CD8-positive, alpha-beta memory T cell (primary cell): Measurements from ENCODE around the gene CAMKK2. TPM values are rescaled to one million over a fixed set of nuclear protein-coding genes. Genes with fewer than 3 reads are reported as not detected.
A peak's percentile ranks its signal among the peaks of the same experiment; 100 is the strongest.
"Not testable (repeated sequence)": the region's sequence is repeated elsewhere in the genome, so short reads cannot be mapped to it uniquely, and the experiment has no call there.

ENCODE experiments used
- CTCF ChIA-PET: fragments of 350-600 bp; sonication (Branson Sonifier 250); formaldehyde crosslinking; loops from one replicate; lab custom pipeline; 2021; ENCODE audit warnings: antibody characterized with exemption; lab: Charles Lee
- POLR2A ChIA-PET: fragments of 350-600 bp; sonication (Branson Sonifier 250); formaldehyde crosslinking; loops from one replicate; lab custom pipeline; 2021; ENCODE audit warnings: antibody characterized with exemption; lab: Charles Lee
- DNase-seq, 5 donors: peaks; one replicate each; pipeline versions ENCODE4 v3.0.0 to v3.0.0-alpha.2; 2020 to 2022; ENCODE audit warnings: mixed read lengths in 1 of 5
- H3K27ac ChIP-seq: one replicate; pipeline ENCODE4 v1.7.0; 2013; ENCODE audit warnings: low read depth, mild to moderate bottlenecking, low read length, moderate library complexity
- H3K27me3 ChIP-seq: 2 replicates; pipeline ENCODE4 v1.7.0; 2013; ENCODE audit warnings: low read length, mild to moderate bottlenecking; ENCODE audit not compliant: insufficient read depth, poor library complexity, severe bottlenecking
- H3K36me3 ChIP-seq: 2 replicates; pipeline ENCODE4 v1.7.0; 2013; ENCODE audit warnings: mild to moderate bottlenecking, low read length, moderate library complexity; ENCODE audit not compliant: insufficient read depth
- H3K4me1 ChIP-seq: 2 replicates; pipeline ENCODE4 v1.7.0; 2013; ENCODE audit warnings: mild to moderate bottlenecking, low read length, moderate library complexity; ENCODE audit not compliant: insufficient read depth
- H3K4me3 ChIP-seq: 2 replicates; pipeline ENCODE4 v1.7.0; 2013; ENCODE audit warnings: mild to moderate bottlenecking, low read length
- H3K9me3 ChIP-seq: 2 replicates; pipeline ENCODE4 v1.7.0; 2013; ENCODE audit warnings: mild to moderate bottlenecking, low read length
- H3K27ac Mint-ChIP-seq, 8 donors: one replicate each; pipeline ENCODE4 v1.8.0; 2020 to 2021; ENCODE audit warnings: mixed read lengths in 8 of 8, mild to moderate bottlenecking in 6 of 8, inconsistent platforms in 3 of 8, moderate library complexity in 3 of 8
- H3K27me3 Mint-ChIP-seq, 2 donors: one replicate each; pipeline ENCODE4 v1.8.0; 2020 to 2021; ENCODE audit warnings: mixed read lengths in 2 of 2, mild to moderate bottlenecking in 1 of 2, moderate library complexity in 1 of 2
- H3K36me3 Mint-ChIP-seq, 3 donors: one replicate each; pipeline ENCODE4 v1.8.0; 2020 to 2021; ENCODE audit warnings: mixed read lengths in 3 of 3, inconsistent platforms in 1 of 3, mild to moderate bottlenecking in 1 of 3
- H3K4me1 Mint-ChIP-seq, 3 donors: one replicate each; pipeline ENCODE4 v1.8.0; 2020 to 2021; ENCODE audit warnings: mixed read lengths in 3 of 3, inconsistent platforms in 1 of 3, mild to moderate bottlenecking in 1 of 3
- H3K4me3 Mint-ChIP-seq, 7 donors: one replicate each; pipeline ENCODE4 v1.8.0; 2020 to 2021; ENCODE audit warnings: mixed read lengths in 7 of 7, mild to moderate bottlenecking in 6 of 7, moderate library complexity in 4 of 7, inconsistent platforms in 2 of 7
- H3K9me3 Mint-ChIP-seq, 5 donors: one replicate each; pipeline ENCODE4 v1.8.0; 2020 to 2022; ENCODE audit warnings: mixed read lengths in 5 of 5, mild to moderate bottlenecking in 3 of 5, moderate library complexity in 2 of 5, inconsistent platforms in 1 of 5
- polyA plus RNA-seq: library from polyadenylated mRNA; unstranded; fragments of 300-500 nt; fragmentation: Illumina TruSeq; gene quantifications from one replicate; pipeline ENCODE4 v1.2.3, GENCODE V29; 2021
- total RNA-seq, 2 experiments: library from RNA; stranded (reverse); gene quantifications; one replicate each; pipeline ENCODE4 v1.2.3, GENCODE V29; 2021

CAMKK2 gene
- total and polyA plus RNA-seq, 3 experiments from 2014 or later: 17.0 to 37.5 (median 35.9) TPM

- H3K4me3 Mint-ChIP-seq, H3K36me3 ChIP-seq, CTCF ChIA-PET, H3K9me3 ChIP-seq, H3K4me3 ChIP-seq, H3K9me3 Mint-ChIP-seq, POLR2A ChIA-PET, H3K4me1 Mint-ChIP-seq, H3K27me3 ChIP-seq, H3K4me1 ChIP-seq, H3K27me3 Mint-ChIP-seq, DNase-seq, H3K27ac ChIP-seq: not testable (repeated sequence)
- Mint-ChIP-seq H3K36me3 (peaks cover 23 to 72% (median 27%) of the 10 kb centered on the region in 3 donors), H3K27ac (peak overlapping the region in 3 of 8 donors; percentile 23 to 39 (median 29))
These were observed 38.6 kb downstream of the CAMKK2 start for GRCh38 chr12:121257704-121258449.

DNA sequence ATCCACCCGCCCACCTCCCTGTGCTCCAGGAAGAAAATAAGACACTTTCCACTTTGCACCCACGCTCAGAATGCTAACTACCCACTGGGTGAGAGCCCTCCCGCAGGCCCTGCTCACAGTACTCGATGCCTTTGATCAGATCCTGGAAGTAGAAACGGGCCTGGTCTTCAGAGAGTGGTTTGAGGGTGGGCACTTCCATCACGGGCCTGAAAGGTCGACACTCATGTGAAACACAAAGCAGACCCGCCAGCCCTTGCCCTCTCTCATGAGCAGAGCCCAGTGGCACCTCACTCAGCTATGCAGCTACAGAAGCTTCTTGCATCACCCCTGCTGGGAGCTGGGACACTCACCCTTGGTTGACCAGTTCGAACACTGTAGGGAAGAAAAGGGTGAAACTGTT lies 41.1 kb downstream of the CAMKK2 start:
- Histone ChIP-seq H3K4me1 (no peaks in the 10 kb centered on the region), H3K9me3 (no peaks in the 10 kb centered on the region), H3K4me3 (no peak overlapping the region), H3K36me3 (peaks cover 3% of the 10 kb centered on the region), H3K27ac (no peak overlapping the region), H3K27me3 (no peaks in the 10 kb centered on the region)
- Mint-ChIP-seq H3K4me1 (no peaks in the 10 kb centered on the region), H3K9me3 (no peaks in the 10 kb centered on the region), H3K27ac (peak overlapping the region in 2 of 8 donors; percentile 12 to 29), H3K36me3 (peaks cover 28 to 74% (median 31%) of the 10 kb centered on the region in 3 donors), H3K27me3 (peaks cover 0 to 3% of the 10 kb centered on the region in 2 donors), H3K4me3 (no peak overlapping the region)
- ChIA-PET CTCF (no interaction called here), POLR2A (no interaction called here)
- no peak for DNase-seq

GRCh38 chr12:121253638-121254335 lies 42.7 kb downstream of the CAMKK2 start:
- no peak overlapping the region for H3K4me3 Mint-ChIP-seq
- H3K27ac ChIP-seq: no peak overlapping the region
- H3K9me3 Mint-ChIP-seq: no peaks in the 10 kb centered on the region
- no peaks in the 10 kb centered on the region for H3K4me1 ChIP-seq
- peaks cover 5% of the 10 kb centered on the region for H3K36me3 ChIP-seq
- H3K36me3 Mint-ChIP-seq: peaks cover 28 to 75% (median 31%) of the 10 kb centered on the region in 3 donors
- no peak for DNase-seq
- H3K4me3 ChIP-seq: no peak overlapping the region
- H3K27me3 Mint-ChIP-seq: peaks cover 0 to 3% of the 10 kb centered on the region in 2 donors
- H3K4me1 Mint-ChIP-seq: no peaks in the 10 kb centered on the region
- no peaks in the 10 kb centered on the region for H3K9me3 ChIP-seq
- peak overlapping the region in 1 of 8 donors; percentile 29 for H3K27ac Mint-ChIP-seq
- POLR2A ChIA-PET: no interaction called here
- no peaks in the 10 kb centered on the region for H3K27me3 ChIP-seq
- CTCF ChIA-PET: no interaction called here

GRCh38 chr12:121252712-121253345 lies 43.7 kb downstream of the CAMKK2 start:
- Histone ChIP-seq H3K27me3 (no peaks in the 10 kb centered on the region), H3K9me3 (no peaks in the 10 kb centered on the region), H3K27ac (no peak overlapping the region), H3K4me3 (no peak overlapping the region), H3K36me3 (peaks cover 5% of the 10 kb centered on the region), H3K4me1 (no peaks in the 10 kb centered on the region)
- Mint-ChIP-seq H3K27me3 (peaks cover 0 to 3% of the 10 kb centered on the region in 2 donors), H3K27ac (no peak overlapping the region), H3K36me3 (peaks cover 28 to 78% (median 31%) of the 10 kb centered on the region in 3 donors), H3K4me1 (no peaks in the 10 kb centered on the region), H3K9me3 (no peaks in the 10 kb centered on the region), H3K4me3 (no peak overlapping the region)
- DNase-seq: no peak
- POLR2A ChIA-PET: no interaction called here
- CTCF ChIA-PET: no interaction called here

DNA sequence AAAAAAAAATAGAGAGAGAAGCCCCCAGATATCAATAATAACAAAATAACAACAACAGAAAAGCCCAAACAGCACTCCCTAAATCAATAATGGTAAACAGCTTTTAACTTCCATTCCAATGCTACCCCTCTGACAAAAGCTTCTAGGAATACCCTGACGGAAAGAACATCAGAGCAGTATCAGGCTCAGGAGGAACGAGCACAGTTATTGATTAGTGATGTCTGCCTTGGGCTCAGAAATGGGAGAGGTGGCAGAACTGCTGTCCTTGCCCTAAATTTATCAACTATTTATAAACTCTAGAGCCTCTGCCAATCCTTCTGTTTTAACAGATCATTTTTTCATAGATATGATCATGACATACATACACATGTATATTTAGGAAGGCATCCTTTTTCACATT lies 44.7 kb downstream of the CAMKK2 start:
- CTCF ChIA-PET: no interaction called here
- Mint-ChIP-seq H3K9me3 (no peaks in the 10 kb centered on the region), H3K27me3 (peaks cover 0 to 3% of the 10 kb centered on the region in 2 donors), H3K27ac (no peak overlapping the region), H3K36me3 (peaks cover 28 to 82% (median 30%) of the 10 kb centered on the region in 3 donors), H3K4me3 (no peak overlapping the region), H3K4me1 (no peaks in the 10 kb centered on the region)
- Histone ChIP-seq H3K9me3 (no peaks in the 10 kb centered on the region), H3K36me3 (peaks cover 5% of the 10 kb centered on the region), H3K27me3 (no peaks in the 10 kb centered on the region), H3K4me1 (no peaks in the 10 kb centered on the region), H3K27ac (no peak overlapping the region), H3K4me3 (no peak overlapping the region)
- DNase-seq: no peak
- POLR2A ChIA-PET: no interaction called here

DNA sequence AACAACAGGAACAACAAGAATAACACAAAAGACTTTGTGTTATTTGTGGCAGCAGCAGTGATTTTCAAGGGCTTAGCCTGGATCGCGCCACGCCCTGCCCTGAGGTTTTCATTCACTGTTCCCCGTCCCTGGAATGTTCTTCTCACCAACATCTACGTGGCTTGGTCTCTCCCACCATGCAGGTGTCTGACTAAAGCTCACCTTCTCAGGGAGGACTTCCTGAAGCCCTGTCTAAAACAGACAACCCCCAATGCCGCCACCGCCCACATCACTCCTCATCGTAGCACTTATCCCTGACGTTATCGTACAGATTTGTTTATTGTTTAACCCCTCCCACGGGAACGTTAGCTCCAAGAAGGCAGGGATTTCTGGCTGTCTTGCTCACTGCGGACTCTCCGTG lies 46.1 kb downstream of the CAMKK2 start:
- Histone ChIP-seq H3K27me3 (no peaks in the 10 kb centered on the region), H3K36me3 (peaks cover 5% of the 10 kb centered on the region), H3K4me3 (no peak overlapping the region), H3K27ac (no peak overlapping the region), H3K9me3 (no peaks in the 10 kb centered on the region), H3K4me1 (no peaks in the 10 kb centered on the region)
- H3K36me3 Mint-ChIP-seq: peaks cover 25 to 75% (median 26%) of the 10 kb centered on the region in 3 donors
- H3K27me3 Mint-ChIP-seq: peaks cover 0 to 3% of the 10 kb centered on the region in 2 donors
- DNase-seq: no peak
- H3K4me3 Mint-ChIP-seq: no peak overlapping the region
- H3K4me1 Mint-ChIP-seq: no peaks in the 10 kb centered on the region
- no peaks in the 10 kb centered on the region for H3K9me3 Mint-ChIP-seq
- ChIA-PET CTCF (no interaction called here), POLR2A (no interaction called here)
- peak overlapping the region in 1 of 8 donors; percentile 82 for H3K27ac Mint-ChIP-seq

- Mint-ChIP-seq H3K9me3 (no peaks in the 10 kb centered on the region), H3K4me3 (no peak overlapping the region), H3K27ac (no peak overlapping the region), H3K4me1 (peaks cover 0 to 1% (median under 1%) of the 10 kb centered on the region in 3 donors), H3K27me3 (no peaks in the 10 kb centered on the region), H3K36me3 (peaks cover 15 to 64% (median 21%) of the 10 kb centered on the region in 3 donors)
- H3K27ac ChIP-seq: no peak overlapping the region
- H3K27me3 ChIP-seq: no peaks in the 10 kb centered on the region
- H3K36me3 ChIP-seq: peaks cover 9% of the 10 kb centered on the region
- H3K4me1 ChIP-seq: no peaks in the 10 kb centered on the region
- POLR2A ChIA-PET: no interaction called here
- no peak overlapping the region for H3K4me3 ChIP-seq
- CTCF ChIA-PET: interaction anchor here (0.9 kb wide), 1 partner anchor 19 kb away, joined by 4 read pairs; no protein-coding TSS in a partner anchor
- no peak for DNase-seq
- no peaks in the 10 kb centered on the region for H3K9me3 ChIP-seq
These were observed 47.9 kb downstream of the CAMKK2 start for GRCh38 chr12:121248622-121249021.
